HepG2 (cell line): ENCODE data around the gene ZNF655. TPM values are rescaled to one million over a fixed set of nuclear protein-coding genes. Genes with fewer than 3 reads are reported as not detected.

Experiments
- ATAC-seq: fragments of 200-7000 bp; cut with Tn5 transposase; 3 replicates; pipeline ENCODE4 v1.9.1; 2020; ENCODE audit warnings: mild to moderate bottlenecking, moderate library complexity
- BruUV-seq: library from RNA; stranded (reverse); fragments of 400-500 nt; replicated peaks from 2 replicates; lab custom pipeline; 2021; lab: Mats Ljungman, UMichigan
- CTCF ChIA-PET: fragments of 300-600 bp; formaldehyde crosslinking; extraction: SDS; loops from one replicate; lab custom pipeline; 2021; ENCODE audit warnings: low total read pairs, inconsistent platforms, low intra/inter-chr PET ratio; lab: Yijun Ruan, JAX
- POLR2A ChIA-PET: fragments of 350-600 bp; sonication (Branson Sonifier 250); formaldehyde crosslinking; loops from one replicate; lab custom pipeline; 2020; ENCODE audit warnings: antibody characterized with exemption, inconsistent platforms; lab: Yijun Ruan, JAX
- DNase-seq: peaks from one replicate; pipeline ENCODE4 v3.0.0-alpha.2; 2015; ENCODE audit warnings: low spot score
- FAIRE-seq: peaks from 3 replicates; lab custom pipeline; 2011; peaks lifted over from hg19 to GRCh38; lab: Jason Lieb, UNC
- H2AFZ ChIP-seq: one replicate; pipeline ENCODE4 v1.6.1; 2011; ENCODE audit warnings: low read length, inconsistent platforms
- H3K27ac ChIP-seq: fragments of 300-600 bp; 3 replicates; pipeline ENCODE4 v1.8.0; 2011; ENCODE audit warnings: mixed run types, mild to moderate bottlenecking, mixed read lengths, low read length, inconsistent platforms; ENCODE audit not compliant: insufficient read depth; ENCODE audit errors: extremely low read length
- H3K27me3 ChIP-seq, 2 experiments: fragments of 200-600 bp in 1 of 2; 2 replicates in 1 of 2; 3 replicates in 1 of 2; pipeline versions ENCODE4 v1.6.0 to v1.8.0; 2011; ENCODE audit warnings: low read length in 2 of 2, mild to moderate bottlenecking in 2 of 2, moderate library complexity in 2 of 2, inconsistent platforms in 1 of 2; ENCODE audit not compliant: insufficient read depth in 2 of 2, control insufficient read depth in 1 of 2
- H3K36me3 ChIP-seq, 2 experiments: fragments of 200-600 bp in 1 of 2; replicated peaks in 1 of 2; 2 replicates in 1 of 2; 3 replicates in 1 of 2; pipeline versions ENCODE4 v1.5.1 to v1.8.0; 2011; ENCODE audit warnings: low read length in 2 of 2, inconsistent platforms in 1 of 2; ENCODE audit not compliant: insufficient read depth in 2 of 2, control insufficient read depth in 1 of 2
- H3K4me1 ChIP-seq: 2 replicates; pipeline ENCODE4 v1.5.1; 2012; ENCODE audit warnings: low read length, inconsistent platforms; ENCODE audit not compliant: insufficient read depth
- H3K4me2 ChIP-seq: 2 replicates; pipeline ENCODE4 v1.6.0; 2011; ENCODE audit warnings: low read depth, low read length, inconsistent platforms
- H3K4me3 ChIP-seq, 3 experiments: fragments of 200-600 bp in 1 of 3; sonication (generic), shearing (Covaris generic) in 1 of 3; replicated peaks in 1 of 3; 2 replicates each; pipeline ENCODE4 v1.5.1; 2011 to 2016; ENCODE audit warnings: low read length in 3 of 3, inconsistent platforms in 2 of 3, low read depth in 2 of 3, mild to moderate bottlenecking in 2 of 3, control low read depth in 1 of 3, mixed read lengths in 1 of 3; ENCODE audit not compliant: insufficient read depth in 1 of 3
- H3K79me2 ChIP-seq: one replicate; pipeline ENCODE4 v1.6.1; 2011; ENCODE audit warnings: low read length, inconsistent platforms; ENCODE audit not compliant: insufficient read depth
- H3K9ac ChIP-seq: 2 replicates; pipeline ENCODE4 v1.6.0; 2011; ENCODE audit warnings: mild to moderate bottlenecking, low read depth, low read length, inconsistent platforms; ENCODE audit not compliant: insufficient read depth
- H3K9me3 ChIP-seq: 2 replicates; pipeline ENCODE4 v1.5.1; 2012; ENCODE audit warnings: mild to moderate bottlenecking, low read length
- H4K20me1 ChIP-seq: 2 replicates; pipeline ENCODE4 v1.6.0; 2011; ENCODE audit warnings: inconsistent platforms, mild to moderate bottlenecking, low read length, moderate library complexity; ENCODE audit not compliant: insufficient read depth
- CCAR2 ChIP-seq: fragments of 200-400 bp; formaldehyde crosslinking; optimal IDR thresholded peaks from 2 replicates; pipeline ENCODE3; 2018; ENCODE audit warnings: low read depth, mild to moderate bottlenecking, low read length, moderate library complexity
- FLYWCH1 ChIP-seq: sonication (generic); formaldehyde crosslinking; IDR thresholded peaks from 2 replicates; pipeline ENCODE4 v1.8.1; 2023; ENCODE audit warnings: mild to moderate bottlenecking, missing genetic modification reagents
- FOXC1 ChIP-seq: sonication (generic); formaldehyde crosslinking; IDR thresholded peaks from 2 replicates; pipeline ENCODE4 v1.8.0; 2022; ENCODE audit warnings: mild to moderate bottlenecking, missing genetic modification reagents, borderline replicate concordance
- KMT2A ChIP-seq: sonication (generic); formaldehyde crosslinking; IDR thresholded peaks from 2 replicates; pipeline ENCODE4 v1.4.0; 2020; ENCODE audit warnings: missing genetic modification reagents
- MAFG ChIP-seq: sonication (generic); formaldehyde crosslinking; IDR thresholded peaks from 2 replicates; pipeline ENCODE4 v1.5.1; 2020; ENCODE audit warnings: mild to moderate bottlenecking, missing genetic modification reagents
- MTERF4 ChIP-seq: sonication (generic); formaldehyde crosslinking; IDR thresholded peaks from 2 replicates; pipeline ENCODE4 v1.8.0; 2023; ENCODE audit warnings: mild to moderate bottlenecking, missing genetic modification reagents
- MXI1 ChIP-seq: IDR thresholded peaks from 3 replicates; pipeline ENCODE4 v1.6.1; 2012; ENCODE audit warnings: low read depth, low read length, inconsistent platforms, borderline replicate concordance
- PTBP1 ChIP-seq: fragments of 200-400 bp; formaldehyde crosslinking; IDR thresholded peaks from 2 replicates; pipeline ENCODE4 v1.6.1; 2018; ENCODE audit warnings: low read length, low read depth; ENCODE audit not compliant: poor library complexity, severe bottlenecking
- RFX3 ChIP-seq: IDR thresholded peaks from 2 replicates; pipeline ENCODE4 v1.6.1; 2016; ENCODE audit warnings: missing biosample characterization, missing genetic modification reagents
- SNAPC5 ChIP-seq: sonication (generic); formaldehyde crosslinking; IDR thresholded peaks from 2 replicates; pipeline ENCODE4 v1.8.1; 2023; ENCODE audit warnings: mild to moderate bottlenecking, missing genetic modification reagents, borderline replicate concordance
- TCF12 ChIP-seq, 2 experiments: fragments of 450-650 bp in 1 of 2; sonication (generic) in 1 of 2; formaldehyde crosslinking in 1 of 2; IDR thresholded peaks; 2 replicates each; pipeline versions ENCODE4 v1.6.1 to v1.8.0; 2017 to 2022; ENCODE audit warnings: antibody characterized with exemption in 1 of 2, mild to moderate bottlenecking in 1 of 2, missing genetic modification reagents in 1 of 2, moderate library complexity in 1 of 2
- TCF7 ChIP-seq: sonication (generic); IDR thresholded peaks from 2 replicates; pipeline ENCODE4 v1.6.1; 2016; ENCODE audit warnings: antibody characterized with exemption, low read depth
- TCF7L2 ChIP-seq: IDR thresholded peaks from 2 replicates; pipeline ENCODE4 v1.6.1; 2011; ENCODE audit warnings: mild to moderate bottlenecking, low read depth, low read length, moderate library complexity
- ZFYVE20 ChIP-seq: sonication (generic); formaldehyde crosslinking; IDR thresholded peaks from 2 replicates; pipeline ENCODE4 v1.8.0; 2023; ENCODE audit warnings: low read depth, mild to moderate bottlenecking, moderate library complexity, missing genetic modification reagents, borderline replicate concordance
- ZNF543 ChIP-seq: sonication (generic); formaldehyde crosslinking; IDR thresholded peaks from 2 replicates; pipeline ENCODE4 v1.4.0; 2020; ENCODE audit warnings: mild to moderate bottlenecking, missing genetic modification reagents
- ZNF737 ChIP-seq: sonication (generic); formaldehyde crosslinking; IDR thresholded peaks from 2 replicates; pipeline ENCODE4 v1.5.0; 2020; ENCODE audit warnings: missing genetic modification reagents, mild to moderate bottlenecking, borderline replicate concordance
- ZNF773 ChIP-seq: sonication (generic); formaldehyde crosslinking; IDR thresholded peaks from 2 replicates; pipeline ENCODE4 v1.4.0; 2020; ENCODE audit warnings: missing genetic modification reagents, borderline replicate concordance
- ZNF879 ChIP-seq: sonication (generic); formaldehyde crosslinking; IDR thresholded peaks from 2 replicates; pipeline ENCODE4 v1.8.1; 2023; ENCODE audit warnings: missing genetic modification reagents
- WGBS: methylation state at CpG from one replicate; pipeline ENCODE4 v1.1.6; 2017; ENCODE audit warnings: low lambda C conversion rate; 5-methylcytosine and 5-hydroxymethylcytosine counted together
- in situ Hi-C: cut with HindIII; loops from 2 replicates; pipeline ENCODE4 v1.10.0; 2017; ENCODE audit warnings: low pct_unique_long_range_greater_than_20kb; ENCODE audit not compliant: extremely low pct_ligation_motif_present
- intact Hi-C: fragments of 100-400 bp; cut with micrococcal nuclease; formaldehyde crosslinking; loops from one replicate; pipeline ENCODE4 v1.10.0; 2022; ENCODE audit not compliant: unreplicated experiment
- polyA plus RNA-seq, 8 experiments: library from polyadenylated mRNA; depleted of rRNA in 3 of 8; stranded (reverse) in 7 of 8; unstranded in 1 of 8; fragments of >200 nt; fragmentation: Illumina TruSeq in 4 of 8; extraction: Trizol in 4 of 8; gene quantifications; 2 replicates each; pipeline versions ENCODE4 v1.2.1 to v1.2.3, GENCODE V29; 2011 to 2016; ENCODE audit warnings: low read depth in 4 of 8, missing spikeins in 1 of 8, mixed read lengths in 1 of 8; ENCODE audit not compliant: insufficient read depth in 1 of 8
- total RNA-seq, 5 experiments: library from RNA; depleted of rRNA; stranded (reverse); fragments of >200 nt; fragmentation: Illumina TruSeq; extraction: Trizol; gene quantifications; 2 replicates each; pipeline ENCODE4 v1.2.3, GENCODE V29; 2016; ENCODE audit warnings: low read depth in 1 of 5
- TF ChIP-seq, protein P1 (sequence below): sonication (generic); formaldehyde crosslinking; IDR thresholded peaks from 2 replicates; pipeline ENCODE4 v1.5.0; 2020; ENCODE audit warnings: missing genetic modification reagents
- TF ChIP-seq, protein P2 (sequence below): sonication (generic); formaldehyde crosslinking; IDR thresholded peaks from 2 replicates; pipeline ENCODE4 v1.9.0; 2021; ENCODE audit warnings: missing genetic modification reagents, mild to moderate bottlenecking, borderline replicate concordance

The ZNF655 gene
- total and polyA plus RNA-seq, 2 of the 13 experiments (the other 11 are each of a cell fraction or from before 2014, with no cell fraction given): 53.4 to 75.6 TPM

DNA sequence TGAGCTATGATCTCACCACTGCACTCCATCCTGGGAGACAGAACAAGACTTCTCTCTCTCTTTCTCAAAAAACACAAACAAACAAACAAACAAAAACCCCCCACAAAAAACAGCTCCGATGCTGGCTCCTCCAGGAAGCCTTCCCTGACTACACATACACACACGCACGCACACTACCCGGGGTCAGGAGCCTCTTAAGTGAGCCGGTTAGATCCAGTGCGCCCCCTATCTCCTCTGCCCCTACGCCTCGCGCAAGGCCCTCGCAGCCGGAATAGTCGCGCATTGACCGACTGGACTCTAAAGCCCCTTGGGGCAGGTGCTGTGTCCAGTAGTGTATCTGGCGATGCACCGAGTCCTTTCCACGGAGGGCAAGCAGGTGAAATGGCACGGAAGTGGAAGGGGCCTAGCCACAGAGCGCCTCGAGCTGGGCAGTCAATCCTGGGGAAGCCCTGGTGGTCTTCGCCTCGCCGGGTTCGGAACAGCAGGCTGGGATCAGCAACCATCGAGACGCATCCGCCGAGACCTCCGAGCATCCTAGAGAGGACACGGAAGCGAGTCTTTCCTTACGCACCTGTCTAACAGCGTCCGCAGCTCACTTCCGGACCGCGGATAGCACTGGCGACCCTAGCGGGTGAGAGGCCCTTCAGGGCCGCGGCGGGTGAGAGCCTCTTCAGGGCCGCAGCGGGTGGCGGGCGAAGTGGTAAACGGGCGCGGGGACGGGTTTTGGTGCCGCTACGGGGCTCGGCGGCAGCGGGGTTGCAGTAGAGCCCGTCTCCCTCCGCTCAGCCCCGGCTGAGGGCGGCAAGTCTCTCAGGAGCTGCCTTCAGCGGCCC lies 58.1 kb downstream of the ZNF655 start, which contains the start of gene ZSCAN25:
Gene ZSCAN25, plus strand, starts transcription at position 588 of the 833 bp plus-strand sequence. CDS start 2,661 bp downstream, outside the sequence.
- intact Hi-C loops: loop anchor here (2.0 kb wide), 1 partner anchor 58 kb away; the partner anchor contains the start of gene ZNF655
- WGBS: 0% methylated on average over 9 of the region's 60 CpGs
- TF ChIP-seq, protein P1, sequence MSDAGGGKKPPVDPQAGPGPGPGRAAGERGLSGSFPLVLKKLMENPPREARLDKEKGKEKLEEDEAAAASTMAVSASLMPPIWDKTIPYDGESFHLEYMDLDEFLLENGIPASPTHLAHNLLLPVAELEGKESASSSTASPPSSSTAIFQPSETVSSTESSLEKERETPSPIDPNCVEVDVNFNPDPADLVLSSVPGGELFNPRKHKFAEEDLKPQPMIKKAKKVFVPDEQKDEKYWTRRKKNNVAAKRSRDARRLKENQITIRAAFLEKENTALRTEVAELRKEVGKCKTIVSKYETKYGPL (CRISPR knock-in tag): 0 out of 2 replicates have a peak, but pooled peaks have one; percentile 13
- no peak; the same call in 1 of the 2 replicates for TF ChIP-seq ZNF773
- no peak for TF ChIP-seq ZFYVE20
- peak; percentile 97; the same call in 1 of the 2 replicates for TF ChIP-seq FOXC1 (CRISPR knock-in tag)
- TF ChIP-seq RFX3: no peak
- no peak for TF ChIP-seq ZNF737 (CRISPR knock-in tag)
- no peak for TF ChIP-seq TCF12 (IDR thresholded peaks at IDR 0.05)
- peak; percentile 86 for TF ChIP-seq TCF12 (CRISPR knock-in tag; IDR thresholded peaks at IDR 0.05)
- TF ChIP-seq MAFG (CRISPR knock-in tag): no peak
- TF ChIP-seq, protein P2, sequence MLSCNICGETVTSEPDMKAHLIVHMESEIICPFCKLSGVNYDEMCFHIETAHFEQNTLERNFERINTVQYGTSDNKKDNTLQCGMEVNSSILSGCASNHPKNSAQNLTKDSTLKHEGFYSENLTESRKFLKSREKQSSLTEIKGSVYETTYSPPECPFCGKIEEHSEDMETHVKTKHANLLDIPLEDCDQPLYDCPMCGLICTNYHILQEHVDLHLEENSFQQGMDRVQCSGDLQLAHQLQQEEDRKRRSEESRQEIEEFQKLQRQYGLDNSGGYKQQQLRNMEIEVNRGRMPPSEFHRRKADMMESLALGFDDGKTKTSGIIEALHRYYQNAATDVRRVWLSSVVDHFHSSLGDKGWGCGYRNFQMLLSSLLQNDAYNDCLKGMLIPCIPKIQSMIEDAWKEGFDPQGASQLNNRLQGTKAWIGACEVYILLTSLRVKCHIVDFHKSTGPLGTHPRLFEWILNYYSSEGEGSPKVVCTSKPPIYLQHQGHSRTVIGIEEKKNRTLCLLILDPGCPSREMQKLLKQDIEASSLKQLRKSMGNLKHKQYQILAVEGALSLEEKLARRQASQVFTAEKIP (CRISPR knock-in tag): no peak
- no peak for TF ChIP-seq CCAR2
- TF ChIP-seq FLYWCH1 (CRISPR knock-in tag): no peak
- 0 out of 2 replicates have a peak, but pooled peaks have one; percentile 9 for TF ChIP-seq ZNF879 (CRISPR knock-in tag)
- peak; percentile 99 for TF ChIP-seq KMT2A (CRISPR knock-in tag)
- TF ChIP-seq SNAPC5 (CRISPR knock-in tag): peak; percentile 86; the same call in 1 of the 2 replicates
- no peak for TF ChIP-seq TCF7L2
- no peak for TF ChIP-seq PTBP1
- peak; percentile 82 for TF ChIP-seq ZNF543 (CRISPR knock-in tag)
- TF ChIP-seq MXI1: peak; percentile 46; the same call in 1 of the 3 replicates
- 0 out of 2 replicates have a peak, but pooled peaks have one; percentile 38 for TF ChIP-seq MTERF4 (CRISPR knock-in tag)
- TF ChIP-seq TCF7: no peak

More for the DNA sequence above, 58.1 kb downstream of the ZNF655 start, which contains the start of gene ZSCAN25:
- Histone ChIP-seq H3K79me2 (peaks cover 27% of the 10 kb centered on the region), H4K20me1 (no peaks in the 10 kb centered on the region), H3K9me3 (no peaks in the 10 kb centered on the region), H3K4me3 (peak within 1 kb of the TSS; percentile 93 to 98 (median 96)), H3K27ac (peak within 1 kb of the TSS; percentile 96), H3K36me3 (peaks cover 18 to 33% of the 10 kb centered on the region in 2 experiments), H3K4me1 (peaks cover 25% of the 10 kb centered on the region), H3K9ac (peak within 1 kb of the TSS; percentile 99), H2AFZ (peak within 1 kb of the TSS; percentile 97), H3K4me2 (peak within 1 kb of the TSS; percentile 97), H3K27me3 (no peaks in the 10 kb centered on the region; a peak in 1 of 5 replicates)
- FAIRE-seq: peak; percentile 94
- BruUV-seq: TSS peak; percentile 91
- ChIA-PET CTCF (no interaction called here), POLR2A (interaction anchor here (1.0 to 2.9 kb wide), 19 partner anchors 14 to 387 kb away, joined by 3 to 23 read pairs (median 5); partner anchors contain the start of genes ATP5MF, AZGP1, TRIM4 and ZKSCAN5)
- peak; percentile 96 for ATAC-seq
- peak; percentile 91 for DNase-seq
- in situ Hi-C loops: no loop called here
